Mesothelial cell of epicardium (in vitro differentiated cells): ENCODE data around the gene SAT2. TPM values are rescaled to one million over a fixed set of nuclear protein-coding genes. Genes with fewer than 3 reads are reported as not detected.

Experiments
- DNase-seq, 2 experiments: peaks; one replicate each; pipeline ENCODE4 v3.0.0; 2021; ENCODE audit warnings: low spot score in 2 of 2; ENCODE audit not compliant: unreplicated experiment in 2 of 2
- H3K27ac Mint-ChIP-seq: 2 replicates; pipeline ENCODE4 v1.8.0; 2021; ENCODE audit warnings: mixed read lengths
- H3K27me3 Mint-ChIP-seq: 2 replicates; pipeline ENCODE4 v1.8.0; 2021; ENCODE audit warnings: low read depth, mixed read lengths
- H3K36me3 Mint-ChIP-seq: 2 replicates; pipeline ENCODE4 v1.8.0; 2021; ENCODE audit warnings: mixed read lengths
- H3K4me1 Mint-ChIP-seq: 2 replicates; pipeline ENCODE4 v1.8.0; 2021; ENCODE audit warnings: mixed read lengths
- H3K4me3 Mint-ChIP-seq: 2 replicates; pipeline ENCODE4 v1.8.0; 2021; ENCODE audit warnings: mild to moderate bottlenecking, moderate library complexity, mixed read lengths
- H3K9me3 Mint-ChIP-seq: 2 replicates; pipeline ENCODE4 v1.8.0; 2021; ENCODE audit warnings: mixed read lengths
- total RNA-seq: library from RNA; stranded (reverse); gene quantifications from 3 replicates; pipeline ENCODE4 v1.2.1, GENCODE V29; 2021
- TF ChIP-seq, protein P1 (sequence below): fragments of 200-600 bp; sonication (generic); IDR thresholded peaks from one replicate; pipeline ENCODE4 v1.5.0; 2021; ENCODE audit warnings: antibody characterized with exemption; ENCODE audit not compliant: unreplicated experiment

The SAT2 gene
- total RNA-seq, 1 donor from 2014 or later, result 87.7 TPM

DNA sequence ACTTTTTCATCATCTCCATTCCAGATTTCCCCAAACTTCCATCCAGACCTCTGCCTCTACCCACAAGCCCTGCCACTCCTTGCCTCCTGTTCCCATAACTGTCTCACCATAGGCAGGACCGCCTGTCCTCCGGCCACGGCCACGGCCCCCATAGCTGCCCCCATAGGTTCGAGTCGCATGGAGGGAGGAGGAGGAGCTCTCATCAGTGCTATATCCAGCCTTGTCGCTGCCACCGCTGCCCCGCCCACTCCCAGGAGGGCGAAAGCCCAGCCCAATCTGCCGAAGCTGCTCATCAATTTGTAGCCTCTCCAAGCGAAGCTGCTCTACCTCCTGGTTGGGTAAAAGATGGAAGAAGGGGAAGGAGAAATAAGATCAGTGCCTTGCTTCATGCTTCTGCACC lies 34.3 kb downstream of the SAT2 start:
- TF ChIP-seq, protein P1, sequence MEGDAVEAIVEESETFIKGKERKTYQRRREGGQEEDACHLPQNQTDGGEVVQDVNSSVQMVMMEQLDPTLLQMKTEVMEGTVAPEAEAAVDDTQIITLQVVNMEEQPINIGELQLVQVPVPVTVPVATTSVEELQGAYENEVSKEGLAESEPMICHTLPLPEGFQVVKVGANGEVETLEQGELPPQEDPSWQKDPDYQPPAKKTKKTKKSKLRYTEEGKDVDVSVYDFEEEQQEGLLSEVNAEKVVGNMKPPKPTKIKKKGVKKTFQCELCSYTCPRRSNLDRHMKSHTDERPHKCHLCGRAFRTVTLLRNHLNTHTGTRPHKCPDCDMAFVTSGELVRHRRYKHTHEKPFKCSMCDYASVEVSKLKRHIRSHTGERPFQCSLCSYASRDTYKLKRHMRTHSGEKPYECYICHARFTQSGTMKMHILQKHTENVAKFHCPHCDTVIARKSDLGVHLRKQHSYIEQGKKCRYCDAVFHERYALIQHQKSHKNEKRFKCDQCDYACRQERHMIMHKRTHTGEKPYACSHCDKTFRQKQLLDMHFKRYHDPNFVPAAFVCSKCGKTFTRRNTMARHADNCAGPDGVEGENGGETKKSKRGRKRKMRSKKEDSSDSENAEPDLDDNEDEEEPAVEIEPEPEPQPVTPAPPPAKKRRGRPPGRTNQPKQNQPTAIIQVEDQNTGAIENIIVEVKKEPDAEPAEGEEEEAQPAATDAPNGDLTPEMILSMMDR, result no peak
- Mint-ChIP-seq H3K4me3 (no peak overlapping the region), H3K36me3 (peaks cover 42% of the 10 kb centered on the region)

DNA sequence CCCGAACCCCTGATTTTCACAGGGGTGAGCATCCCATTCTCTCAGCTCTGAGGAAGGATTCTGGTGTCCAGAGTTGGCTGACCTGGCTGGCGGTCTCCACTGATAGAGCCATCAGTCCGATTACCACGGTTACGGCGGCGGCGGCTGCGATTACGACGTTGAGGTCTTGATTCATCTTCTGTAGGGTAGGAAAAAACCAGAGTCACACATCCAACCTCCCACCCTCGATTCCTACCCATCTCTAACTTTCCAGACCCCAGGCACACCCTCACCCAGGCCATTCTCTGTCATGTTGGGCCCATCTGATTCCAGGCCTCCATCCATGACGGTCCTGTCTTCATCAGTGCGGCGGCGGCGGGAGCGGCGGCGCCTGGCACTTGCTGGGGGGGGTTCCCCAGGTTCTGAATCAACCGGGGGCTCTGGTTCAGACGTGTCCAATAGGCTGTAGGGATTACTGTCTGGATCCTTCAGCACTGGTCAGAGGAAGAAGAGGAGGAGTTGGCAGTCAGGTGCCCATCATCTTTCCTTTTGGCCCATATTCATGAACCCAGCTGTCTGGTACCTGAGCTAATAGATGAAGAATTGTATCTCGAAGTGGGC lies 35.1 kb downstream of the SAT2 start:
- Mint-ChIP-seq H3K4me1 (peaks cover 18% of the 10 kb centered on the region), H3K27ac (no peak overlapping the region), H3K9me3 (no peaks in the 10 kb centered on the region), H3K4me3 (no peak overlapping the region), H3K27me3 (no peaks in the 10 kb centered on the region), H3K36me3 (peaks cover 43% of the 10 kb centered on the region)
- TF ChIP-seq, protein P1, result no peak
- no peak for DNase-seq

More for the DNA sequence above, 34.3 kb downstream of the SAT2 start:
- no peaks in the 10 kb centered on the region for H3K27me3 Mint-ChIP-seq
- no peak for DNase-seq
- H3K27ac Mint-ChIP-seq, result peak overlapping the region; percentile 11
- no peaks in the 10 kb centered on the region for H3K9me3 Mint-ChIP-seq
- peaks cover 13% of the 10 kb centered on the region for H3K4me1 Mint-ChIP-seq

DNA sequence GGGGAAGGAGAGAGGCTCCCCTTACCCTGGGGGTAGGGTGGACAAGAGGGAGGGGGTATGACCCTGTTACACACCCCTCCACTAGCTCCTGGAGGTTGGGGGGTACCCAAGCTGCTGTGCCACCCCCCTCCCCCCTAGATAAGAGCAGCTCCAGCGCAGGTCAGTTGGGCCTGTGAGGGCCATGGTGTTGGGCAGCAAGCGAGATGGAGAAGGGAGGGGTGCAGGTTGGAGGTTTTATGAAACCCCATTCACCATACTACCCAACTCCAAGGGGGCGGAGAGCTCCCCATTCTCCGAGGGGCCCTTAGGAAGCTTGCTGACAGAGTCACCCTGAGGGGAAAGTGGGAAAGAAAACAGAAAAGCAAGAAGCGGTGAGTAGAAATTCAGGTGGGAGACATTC lies 36.0 kb downstream of the SAT2 start:
- Mint-ChIP-seq H3K9me3 (no peaks in the 10 kb centered on the region), H3K27ac (peak overlapping the region; percentile 93), H3K36me3 (peaks cover 42% of the 10 kb centered on the region), H3K4me3 (no peak overlapping the region), H3K27me3 (no peaks in the 10 kb centered on the region), H3K4me1 (peaks cover 18% of the 10 kb centered on the region)
- no peak for DNase-seq
- TF ChIP-seq, protein P1, result no peak

DNA sequence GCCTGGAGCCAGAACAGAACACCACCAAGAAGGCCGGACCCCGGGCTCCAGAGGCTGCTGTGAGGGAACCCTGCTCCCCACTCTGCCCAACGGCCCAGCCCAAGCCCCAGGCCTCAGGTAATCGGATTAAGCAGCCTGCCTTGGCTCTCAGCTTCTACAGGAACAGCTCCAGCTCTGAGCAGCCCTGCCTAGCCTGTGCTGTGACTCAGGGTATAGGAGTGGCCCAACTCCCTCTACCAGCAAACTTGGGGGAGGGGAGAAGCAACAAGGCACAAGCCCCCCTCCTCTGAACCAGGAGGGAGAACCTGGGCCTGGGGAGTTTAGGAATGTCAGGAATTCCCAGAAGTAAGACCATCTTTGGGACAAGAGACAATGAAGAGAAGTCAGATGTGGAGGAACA lies 36.9 kb downstream of the SAT2 start:
- Mint-ChIP-seq H3K4me1 (peaks cover 19% of the 10 kb centered on the region), H3K36me3 (peaks cover 38% of the 10 kb centered on the region), H3K27ac (peak overlapping the region; percentile 93), H3K27me3 (no peaks in the 10 kb centered on the region), H3K9me3 (no peaks in the 10 kb centered on the region), H3K4me3 (peak overlapping the region; percentile 2)
- TF ChIP-seq, protein P1, result no peak
- no peak for DNase-seq

DNA sequence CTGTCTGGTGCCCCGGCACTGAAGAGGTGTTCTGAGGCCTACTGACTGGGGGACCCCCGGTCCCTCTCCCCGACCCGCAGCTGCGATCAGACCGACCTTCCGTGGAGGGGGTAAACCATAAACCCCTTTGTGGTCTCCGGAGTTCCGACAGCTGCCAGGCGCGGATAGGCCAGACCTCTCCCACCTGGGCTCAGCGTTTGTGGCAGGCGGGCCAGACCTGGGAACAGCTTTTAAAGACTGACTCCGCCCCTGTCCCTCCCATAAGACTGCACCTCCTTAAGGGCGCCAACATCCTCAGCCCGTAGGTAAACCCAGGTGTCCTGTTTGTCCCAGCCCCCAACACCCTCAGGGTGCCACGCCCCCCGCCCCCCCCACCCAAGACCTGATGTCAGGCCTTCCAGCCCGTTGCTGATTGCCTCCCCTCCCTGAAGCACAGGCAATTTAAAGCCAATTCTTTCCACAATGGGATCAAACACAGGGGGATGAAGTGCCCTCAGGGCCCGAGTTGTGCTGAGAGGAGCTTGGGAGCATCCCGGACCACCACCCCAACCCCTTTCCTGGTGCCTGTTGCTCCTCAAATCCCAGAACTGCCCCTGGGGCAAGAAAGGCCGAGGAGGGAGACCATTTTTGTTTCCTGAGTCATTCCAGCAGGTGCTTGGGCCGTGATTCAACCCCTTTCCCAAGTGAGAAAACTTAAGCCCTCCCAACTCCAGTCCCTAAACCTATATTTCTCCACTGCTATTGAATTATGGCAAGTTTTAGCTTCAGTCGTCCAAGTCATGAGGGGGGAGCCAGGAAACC lies 37.5 kb downstream of the SAT2 start, which contains the start of gene SOX15:
TSS of gene SOX15 (minus strand) at position 204 of the 801 bp plus-strand sequence. CDS start 418 bp downstream, outside the sequence.
- H3K4me3 Mint-ChIP-seq, result peak within 1 kb of the TSS; percentile 57
- peak within 1 kb of the TSS; percentile 93 for H3K27ac Mint-ChIP-seq
- DNase-seq, result no peak
- no peaks in the 10 kb centered on the region for H3K9me3 Mint-ChIP-seq
- H3K36me3 Mint-ChIP-seq, result peaks cover 31% of the 10 kb centered on the region
- no peaks in the 10 kb centered on the region for H3K27me3 Mint-ChIP-seq
- TF ChIP-seq, protein P1, result no peak
- H3K4me1 Mint-ChIP-seq, result peaks cover 21% of the 10 kb centered on the region
